Activated CD8-positive, alpha-beta memory T cell treated with anti-CD3 and anti-CD28 coated beads, Interleukin-2, amount 10 ng/mL, durations not matched to agents 7 days and 5 days (primary cell): ENCODE data around the gene PASK. TPM values are rescaled to one million over a fixed set of nuclear protein-coding genes. Genes with fewer than 3 reads are reported as not detected.
A peak's percentile ranks its signal among the peaks of the same experiment; 100 is the strongest.

Source experiments
- ATAC-seq: fragments of 150-1000 bp; cut with Tn5 transposase; one replicate; pipeline ENCODE4 v1.10.0; 2021; ENCODE audit warnings: moderate library complexity
- CTCF ChIA-PET: fragments of 350-600 bp; sonication (Branson Sonifier 250); formaldehyde crosslinking; loops from one replicate; lab custom pipeline; 2021; ENCODE audit warnings: antibody characterized with exemption; lab: Charles Lee
- DNase-seq: peaks from one replicate; pipeline ENCODE4 v3.0.0-alpha.2; 2020
- H3K27ac Mint-ChIP-seq: one replicate; pipeline ENCODE4 v1.8.0; 2021; ENCODE audit warnings: mild to moderate bottlenecking, mixed read lengths
- H3K27me3 Mint-ChIP-seq: one replicate; pipeline ENCODE4 v1.8.0; 2021; ENCODE audit warnings: mixed read lengths
- H3K36me3 Mint-ChIP-seq: one replicate; pipeline ENCODE4 v1.8.0; 2021; ENCODE audit warnings: mild to moderate bottlenecking, mixed read lengths
- H3K4me1 Mint-ChIP-seq: one replicate; pipeline ENCODE4 v1.8.0; 2021; ENCODE audit warnings: mixed read lengths
- H3K4me3 Mint-ChIP-seq: one replicate; pipeline ENCODE4 v1.8.0; 2021; ENCODE audit warnings: mild to moderate bottlenecking, moderate library complexity, mixed read lengths
- H3K9me3 Mint-ChIP-seq: one replicate; pipeline ENCODE4 v1.8.0; 2022; ENCODE audit warnings: low read depth, mixed read lengths
- total RNA-seq, 2 experiments: library from RNA; stranded (reverse); gene quantifications; one replicate each; pipeline ENCODE4 v1.2.3, GENCODE V29; 2021

Gene PASK
- total RNA-seq, 2 experiments from 2014 or later: 65.1 to 71.9 TPM

DNA sequence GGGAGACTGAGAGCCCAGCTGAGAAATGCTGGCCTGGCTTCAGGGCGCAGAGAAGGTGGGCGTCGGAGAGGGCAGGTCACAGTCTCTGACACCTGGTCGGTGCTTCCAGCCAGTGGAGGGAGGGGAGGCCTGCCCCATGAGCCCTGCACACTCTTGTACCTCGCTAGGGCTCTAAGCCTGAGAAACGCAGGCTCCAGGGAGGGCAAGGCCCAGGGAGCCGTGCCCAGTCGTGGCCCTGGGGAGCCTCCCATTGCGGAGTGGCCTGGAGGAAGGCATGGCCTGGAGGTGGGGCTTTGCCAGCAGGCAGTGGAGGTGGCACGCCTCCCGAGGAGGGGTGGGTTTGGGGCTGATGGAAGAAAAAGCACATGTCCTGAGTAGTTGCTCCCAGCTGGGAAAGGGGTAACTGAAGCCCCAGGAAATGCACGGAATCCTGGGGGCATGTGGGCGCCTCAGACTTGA lies 86.2 kb downstream of the PASK start:
- no peak overlapping the region for H3K27ac Mint-ChIP-seq
- CTCF ChIA-PET: no interaction called here
- no peaks in the 10 kb centered on the region for H3K36me3 Mint-ChIP-seq
- H3K4me3 Mint-ChIP-seq: no peak overlapping the region
- H3K27me3 Mint-ChIP-seq: peaks cover 4% of the 10 kb centered on the region
- H3K4me1 Mint-ChIP-seq: no peaks in the 10 kb centered on the region
- ATAC-seq (no peak), DNase-seq (peak; percentile 36)
- H3K9me3 Mint-ChIP-seq: no peaks in the 10 kb centered on the region

DNA sequence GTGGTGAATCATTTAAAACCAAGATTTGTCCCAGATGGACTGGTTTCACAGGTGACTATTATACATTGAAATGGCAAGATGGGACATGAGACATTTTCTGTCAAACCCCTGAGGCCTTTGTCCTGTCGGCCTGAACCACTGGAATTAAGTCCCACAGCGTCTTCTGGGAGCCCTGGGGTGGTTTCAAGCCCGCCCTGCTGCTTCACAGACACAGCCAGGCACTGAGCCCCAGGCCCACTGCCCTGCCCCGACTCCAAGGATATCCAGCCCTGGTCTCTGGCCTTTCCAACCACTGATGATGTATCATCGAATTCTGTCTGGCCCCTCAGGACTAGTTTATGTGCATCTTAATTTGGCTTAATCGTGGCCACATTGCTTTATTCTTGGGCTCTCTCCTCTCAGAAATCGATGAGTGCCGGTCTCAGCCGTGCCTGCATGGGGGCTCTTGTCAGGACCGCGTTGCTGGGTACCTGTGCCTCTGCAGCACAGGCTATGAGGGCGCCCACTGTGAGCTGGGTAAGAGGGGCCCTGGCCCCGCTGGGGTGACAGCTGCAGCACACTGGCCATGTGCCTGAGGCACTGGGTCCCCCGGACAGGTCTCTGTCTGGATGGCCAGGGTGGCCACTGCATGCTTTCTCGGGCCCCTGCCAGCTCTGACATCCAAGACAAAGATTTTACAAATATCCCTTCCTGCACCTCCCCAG lies 86.7 kb downstream of the PASK start:
- CTCF ChIA-PET: no interaction called here
- Mint-ChIP-seq H3K4me3 (no peak overlapping the region), H3K27me3 (peaks cover 4% of the 10 kb centered on the region), H3K36me3 (no peaks in the 10 kb centered on the region), H3K9me3 (no peaks in the 10 kb centered on the region), H3K27ac (no peak overlapping the region), H3K4me1 (no peaks in the 10 kb centered on the region)
- ATAC-seq: no peak
- no peak for DNase-seq

DNA sequence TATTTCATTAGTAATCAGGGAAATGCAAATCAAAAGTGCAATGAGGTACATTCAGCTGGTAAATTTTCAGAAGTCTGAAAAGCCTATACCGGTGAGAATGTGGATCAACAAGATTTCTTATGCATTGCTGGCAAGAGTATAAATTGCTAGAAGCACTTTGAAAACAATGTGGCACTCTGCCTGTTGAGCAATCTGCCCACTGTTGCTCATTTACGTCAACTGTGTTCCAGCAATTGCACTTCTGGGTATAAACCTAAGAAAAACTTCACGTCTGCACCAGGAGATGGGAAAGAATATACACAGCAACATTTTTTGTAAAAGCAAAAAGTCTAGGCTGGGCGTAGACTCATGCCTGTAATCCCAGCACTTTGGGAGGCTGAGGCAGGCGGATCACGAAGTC lies 88.0 kb downstream of the PASK start:
- H3K27ac Mint-ChIP-seq: no peak overlapping the region
- no peaks in the 10 kb centered on the region for H3K4me1 Mint-ChIP-seq

More for the DNA sequence above, 88.0 kb downstream of the PASK start:
- Mint-ChIP-seq H3K4me3 (no peak overlapping the region), H3K9me3 (no peaks in the 10 kb centered on the region), H3K36me3 (no peaks in the 10 kb centered on the region), H3K27me3 (peaks cover 4% of the 10 kb centered on the region)
- ATAC-seq (no peak), DNase-seq (no peak)
- CTCF ChIA-PET: no interaction called here

Other genes starting within 250 kb of the PASK start
- not detected for gene CROCC2, start 243.1 kb downstream of the PASK start, total RNA-seq
- gene SNED1, start 150.9 kb downstream of the PASK start, total RNA-seq: 1 to 10 TPM; 3.6 to 4.6 TPM
- 10 to 100 TPM; 31.5 to 33.0 TPM for gene MTERF4, start 47.2 kb downstream of the PASK start, total RNA-seq
- gene PPP1R7, start 995 bp upstream of the PASK start, total RNA-seq: 10 to 100 TPM; 86.4 to 99.5 TPM
- 1 to 10 TPM in 1 of 2 experiments, under 1 TPM in 1; 0.53 to 1.1 TPM for gene ANO7, start 39.2 kb upstream of the PASK start, total RNA-seq
- 100 to 1,000 TPM; 176 to 232 TPM for gene HDLBP, start 166.2 kb upstream of the PASK start, total RNA-seq
- 100 to 1,000 TPM; 242 to 290 TPM for gene SEPTIN2, start 166.5 kb upstream of the PASK start, total RNA-seq
- 10 to 100 TPM; 24.0 to 25.4 TPM for gene FARP2, start 206.8 kb upstream of the PASK start, total RNA-seq